Spleen (tissue), 7 donors: Measurements from ENCODE around the gene FGD4.

Source experiments
- CTCF ChIP-seq, 11 experiments: fragments of 200-600 bp in 7 of 11; fragments of 450-650 bp in 4 of 11; sonication (generic) in 4 of 11; IDR thresholded peaks in 8 of 11; conservative IDR thresholded peaks in 3 of 11; 1 replicate in 7 of 11; 2 replicates in 4 of 11; pipeline versions ENCODE4 v1.4.0 to v1.8.0; 2016 to 2021; ENCODE audit warnings: antibody characterized with exemption in 11 of 11, inconsistent platforms in 4 of 11, mild to moderate bottlenecking in 1 of 11
- POLR2AphosphoS5 ChIP-seq, 3 donors: sonication (generic); formaldehyde crosslinking; IDR thresholded peaks; one replicate each; pipeline ENCODE4 v1.5.1; 2017; ENCODE audit warnings: antibody characterized with exemption in 3 of 3
- donor health status: DM: no; HTN: no; CAD: no; lungs with moderate emphysema.
- donor health status: DM: no; HTN: no; CAD: no.
- donor health status: DM: no; HTN: no; CAD: no.

- no peak for TF ChIP-seq CTCF (IDR thresholded peaks at IDR 0.05 in 8 of 11, conservative IDR thresholded peaks at IDR 0.05 in 3 of 11)
- no peak for TF ChIP-seq POLR2AphosphoS5 (IDR thresholded peaks at IDR 0.05)
These were observed 187.0 kb downstream of the FGD4 start for GRCh38 chr12:32586390-32586789.
